Measurements from ENCODE around the gene RSPH9. TPM values are rescaled to one million over a fixed set of nuclear protein-coding genes. Genes with fewer than 3 reads are reported as not detected.
A peak's percentile ranks its signal among the peaks of the same experiment; 100 is the strongest.
"Not testable (repeated sequence)": the region's sequence is repeated elsewhere in the genome, so short reads cannot be mapped to it uniquely, and the experiment has no call there.

Gene RSPH9
- total RNA-seq, 8 experiments from 2014 or later, result 1.1 to 9.7 (median 4.6) TPM

DNA sequence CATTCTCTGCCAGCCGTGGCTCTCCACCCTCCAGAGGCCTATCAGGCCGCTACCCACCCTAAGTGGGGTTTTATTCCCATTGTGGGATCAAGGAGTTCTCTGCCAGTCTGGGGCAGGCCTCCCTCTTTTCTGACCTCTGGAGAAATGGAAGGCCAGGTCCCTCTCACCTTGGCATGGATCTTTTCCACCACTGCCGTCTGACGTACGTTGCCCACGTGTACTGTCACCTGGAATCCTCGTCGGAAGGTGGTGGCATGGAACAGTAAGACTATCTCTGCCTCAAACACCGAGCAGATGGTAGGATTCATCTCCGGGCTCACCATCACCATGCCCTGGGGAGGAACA, 23.0 kb upstream of the RSPH9 start:
- Histone ChIP-seq H3K4me3 (no peak overlapping the region), H3K4me1 (replicated peaks in 1 of 2) (peaks cover 4% of the 10 kb centered on the region in 2 donors), H3K27ac (no peak overlapping the region)
- 87 to 98% (median 93%) methylated on average over 2 to 8 of the region's 10 CpGs; no CpG with 5 or more reads in 5 of the 10 experiments for WGBS, 10 experiments
- ATAC-seq (replicated peaks in 6 of 8), result peak in 1 of 8 experiments; percentile 4
- in situ Hi-C loops (cut with MboI; ENCODE audit: low pct_unique_long_range_greater_than_20kb in 2 of 9, low sequenced_read_pairs in 9 of 9, unreplicated experiment in 9 of 9), result no loop called here

DNA sequence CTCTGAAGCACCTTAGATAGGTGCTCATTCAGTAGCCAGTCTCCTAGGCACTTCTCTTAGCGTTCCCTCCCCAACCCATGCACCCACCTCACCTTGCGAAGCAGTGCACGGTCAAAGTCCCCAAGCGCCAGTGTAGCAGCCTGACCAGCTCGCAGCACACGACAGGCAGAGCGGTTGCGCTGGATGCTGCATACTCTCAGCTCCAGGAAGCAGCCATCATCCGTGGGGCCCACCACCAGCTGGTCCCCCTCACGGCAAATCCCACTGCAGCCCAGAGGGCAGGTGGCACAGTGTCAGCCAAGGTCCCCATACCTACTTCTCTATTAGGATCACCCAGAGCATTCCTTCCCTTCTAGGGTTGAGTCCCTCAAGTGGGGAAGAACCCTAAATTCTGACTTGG, 22.3 kb upstream of the RSPH9 start:
- H3K4me3 ChIP-seq, result no peak overlapping the region
- 87 to 100% (median 98%) methylated on average over 1 to 10 of the region's 10 CpGs; no CpG with 5 or more reads in 4 of the 10 experiments for WGBS, 10 experiments
- in situ Hi-C loops (cut with MboI; ENCODE audit: low pct_unique_long_range_greater_than_20kb in 2 of 9, low sequenced_read_pairs in 9 of 9, unreplicated experiment in 9 of 9), result no loop called here
- H3K27ac ChIP-seq, result no peak overlapping the region
- no peak for ATAC-seq (replicated peaks in 6 of 8)
- H3K4me1 ChIP-seq (replicated peaks in 1 of 2), result peaks cover 8 to 12% of the 10 kb centered on the region in 2 donors

DNA sequence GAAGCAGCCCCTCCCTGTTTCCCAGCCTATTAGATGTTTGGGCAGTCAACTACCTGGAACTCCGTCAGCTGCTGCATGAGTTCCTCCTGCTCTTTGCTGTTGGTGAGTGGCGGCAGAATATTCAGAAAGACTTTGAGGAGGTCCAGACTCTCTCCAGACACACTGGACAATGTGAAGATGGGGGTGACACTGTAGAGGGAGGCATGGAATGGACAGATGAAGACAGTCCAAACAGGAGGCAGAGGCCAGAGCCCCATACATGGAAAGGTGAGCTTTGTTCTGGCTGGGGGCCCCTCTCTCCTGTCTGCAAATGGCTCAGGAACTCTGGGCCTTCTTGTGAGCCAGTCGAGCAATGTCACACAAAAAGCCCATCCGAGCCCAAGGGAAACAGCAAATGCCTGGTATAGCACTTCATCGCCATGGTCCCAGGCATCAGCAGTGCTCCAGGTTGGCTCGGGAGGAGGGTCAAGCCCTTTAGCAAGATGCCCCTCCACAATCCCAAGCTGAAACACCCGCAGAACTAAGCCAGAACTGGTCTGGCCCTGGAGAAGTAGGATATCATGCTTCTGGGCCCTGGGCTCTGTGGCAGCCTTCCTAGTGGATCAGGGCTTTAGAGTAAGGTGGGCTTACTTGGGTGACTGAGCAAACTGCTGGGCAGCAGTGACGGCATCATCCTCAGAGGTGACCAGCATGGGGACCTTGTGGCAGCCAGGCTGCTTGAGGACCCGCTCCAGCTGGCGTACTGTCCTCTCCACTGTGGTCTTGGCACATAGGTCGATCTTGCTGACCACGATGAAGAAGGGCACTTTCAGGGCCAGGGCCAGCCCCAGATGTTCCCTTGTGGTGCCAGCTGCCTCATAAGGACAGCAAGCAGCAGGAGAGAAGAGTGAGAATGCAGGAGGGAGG, 20.7 kb upstream of the RSPH9 start:
- Histone ChIP-seq H3K27ac (no peak overlapping the region), H3K4me3 (no peak overlapping the region), H3K4me1 (replicated peaks in 1 of 2) (peaks cover 16 to 18% of the 10 kb centered on the region in 2 donors)
- 95 to 100% (median 100%) methylated on average over 1 to 4 of the region's 12 CpGs; no CpG with 5 or more reads in 5 of the 10 experiments for WGBS, 10 experiments
- in situ Hi-C loops (cut with MboI; ENCODE audit: low pct_unique_long_range_greater_than_20kb in 2 of 9, low sequenced_read_pairs in 9 of 9, unreplicated experiment in 9 of 9), result no loop called here
- ATAC-seq (replicated peaks in 6 of 8), result no peak

DNA sequence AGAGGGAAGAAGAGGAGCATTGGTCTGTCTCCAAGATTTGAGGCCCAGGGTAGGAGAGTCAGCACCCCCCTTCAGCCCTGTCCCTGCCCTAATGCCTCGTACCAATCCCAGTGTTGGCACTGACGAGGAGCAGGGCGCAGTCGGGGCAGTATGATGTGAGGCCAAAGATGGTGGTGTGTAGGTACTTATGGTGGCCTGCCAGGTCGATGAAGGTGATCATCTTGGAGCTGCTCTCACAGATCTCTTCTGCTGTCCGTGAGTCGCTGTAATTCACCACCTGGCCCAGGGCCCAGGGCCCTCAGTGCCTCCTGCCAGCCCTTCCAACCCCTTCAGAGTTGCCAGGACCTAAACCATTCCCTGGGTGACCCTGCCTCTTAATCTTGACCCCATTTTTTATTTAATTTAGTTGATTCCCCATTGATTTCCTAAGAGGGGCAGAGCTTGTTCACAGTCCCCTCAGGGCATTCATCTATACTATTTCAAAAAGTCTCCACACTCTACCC, 20.0 kb upstream of the RSPH9 start:
- 88 to 100% (median 100%) methylated on average over 2 to 3 of the region's 7 CpGs; no CpG with 5 or more reads in 5 of the 10 experiments for WGBS, 10 experiments
- Histone ChIP-seq H3K4me3 (no peak overlapping the region), H3K4me1 (replicated peaks in 1 of 2) (peaks cover 16 to 18% of the 10 kb centered on the region in 2 donors), H3K27ac (no peak overlapping the region)
- ATAC-seq (replicated peaks in 6 of 8), result no peak
- in situ Hi-C loops (cut with MboI; ENCODE audit: low pct_unique_long_range_greater_than_20kb in 2 of 9, low sequenced_read_pairs in 9 of 9, unreplicated experiment in 9 of 9), result no loop called here

GRCh38 chr6:43625393-43625992, 19.3 kb upstream of the RSPH9 start:
- H3K27ac ChIP-seq, result no peak overlapping the region
- no peak overlapping the region for H3K4me3 ChIP-seq
- peaks cover 21 to 22% of the 10 kb centered on the region in 2 donors for H3K4me1 ChIP-seq (replicated peaks in 1 of 2)
- no peak for ATAC-seq (replicated peaks in 6 of 8)
- WGBS, 10 experiments, result 83 to 100% (median 97%) methylated on average over 1 to 10 of the region's 16 CpGs; no CpG with 5 or more reads in 2 of the 10 experiments
- in situ Hi-C loops (cut with MboI; ENCODE audit: low pct_unique_long_range_greater_than_20kb in 2 of 9, low sequenced_read_pairs in 9 of 9, unreplicated experiment in 9 of 9), result no loop called here

- H3K4me3 ChIP-seq, result peak overlapping the region in 4 of 5 donors; percentile 1 to 87 (median 82)
- ATAC-seq (replicated peaks in 6 of 8), result peak in 7 of 8 experiments; percentile 2 to 52 (median 31)
- H3K4me1 ChIP-seq (replicated peaks in 1 of 2), result peaks cover 21 to 23% of the 10 kb centered on the region in 2 donors
- H3K27ac ChIP-seq, result peak overlapping the region; percentile 89 to 93
- in situ Hi-C loops (cut with MboI; ENCODE audit: low pct_unique_long_range_greater_than_20kb in 2 of 9, low sequenced_read_pairs in 9 of 9, unreplicated experiment in 9 of 9), result no loop called here
- WGBS, 10 experiments, result 13 to 100% (median 74%) methylated on average over 1 to 5 of the region's 5 CpGs
Observed at GRCh38 chr6:43627008-43627825, 17.6 kb upstream of the RSPH9 start.

GRCh38 chr6:43628393-43629103, 16.3 kb upstream of the RSPH9 start:
- 0 to 42% (median 11%) methylated on average over 1 to 13 of the region's 25 CpGs; no CpG with 5 or more reads in 4 of the 10 experiments for WGBS, 10 experiments
- in situ Hi-C loops (cut with MboI; ENCODE audit: low pct_unique_long_range_greater_than_20kb in 2 of 9, low sequenced_read_pairs in 9 of 9, unreplicated experiment in 9 of 9), result no loop called here
- Histone ChIP-seq H3K4me3 (peak overlapping the region; percentile 77 to 97 (median 87)), H3K27ac (peak overlapping the region; percentile 89 to 93), H3K4me1 (replicated peaks in 1 of 2) (peaks cover 21 to 23% of the 10 kb centered on the region in 2 donors)
- peak; percentile 1 to 36 (median 25) for ATAC-seq (replicated peaks in 6 of 8)

GRCh38 chr6:43629104-43629504, 15.7 kb upstream of the RSPH9 start, which contains the start of gene GTPBP2:
TSS of gene GTPBP2 (minus strand) at chr6:43629264. CDS start at chr6:43629162, 102 bp downstream.
- peak; percentile 69 to 89 (median 84) for ATAC-seq (replicated peaks in 6 of 8)
- in situ Hi-C loops (cut with MboI; ENCODE audit: low pct_unique_long_range_greater_than_20kb in 2 of 9, low sequenced_read_pairs in 9 of 9, unreplicated experiment in 9 of 9), result no loop called here
- H3K4me1 ChIP-seq (replicated peaks in 1 of 2), result peaks cover 21 to 23% of the 10 kb centered on the region in 2 donors
- H3K27ac ChIP-seq, result peak within 1 kb of the TSS; percentile 90 to 93
- no CpG with 5 or more reads among the region's 46 CpGs for WGBS, 10 experiments
- H3K4me3 ChIP-seq, result peak within 1 kb of the TSS; percentile 77 to 97 (median 87)

GRCh38 chr6:43629505-43630300, 15.1 kb upstream of the RSPH9 start:
- H3K27ac ChIP-seq, result peak overlapping the region; percentile 90 to 91
- H3K4me3 ChIP-seq, result peak overlapping the region; percentile 77 to 97 (median 87)
- peak; percentile 56 to 83 (median 66) for ATAC-seq (replicated peaks in 6 of 8)
- H3K4me1 ChIP-seq (replicated peaks in 1 of 2), result peaks cover 21 to 23% of the 10 kb centered on the region in 2 donors
- in situ Hi-C loops (cut with MboI; ENCODE audit: low pct_unique_long_range_greater_than_20kb in 2 of 9, low sequenced_read_pairs in 9 of 9, unreplicated experiment in 9 of 9), result no loop called here
- WGBS, 10 experiments, result 0 to 10% (median 0%) methylated on average over 2 to 22 of the region's 41 CpGs; no CpG with 5 or more reads in 3 of the 10 experiments

DNA sequence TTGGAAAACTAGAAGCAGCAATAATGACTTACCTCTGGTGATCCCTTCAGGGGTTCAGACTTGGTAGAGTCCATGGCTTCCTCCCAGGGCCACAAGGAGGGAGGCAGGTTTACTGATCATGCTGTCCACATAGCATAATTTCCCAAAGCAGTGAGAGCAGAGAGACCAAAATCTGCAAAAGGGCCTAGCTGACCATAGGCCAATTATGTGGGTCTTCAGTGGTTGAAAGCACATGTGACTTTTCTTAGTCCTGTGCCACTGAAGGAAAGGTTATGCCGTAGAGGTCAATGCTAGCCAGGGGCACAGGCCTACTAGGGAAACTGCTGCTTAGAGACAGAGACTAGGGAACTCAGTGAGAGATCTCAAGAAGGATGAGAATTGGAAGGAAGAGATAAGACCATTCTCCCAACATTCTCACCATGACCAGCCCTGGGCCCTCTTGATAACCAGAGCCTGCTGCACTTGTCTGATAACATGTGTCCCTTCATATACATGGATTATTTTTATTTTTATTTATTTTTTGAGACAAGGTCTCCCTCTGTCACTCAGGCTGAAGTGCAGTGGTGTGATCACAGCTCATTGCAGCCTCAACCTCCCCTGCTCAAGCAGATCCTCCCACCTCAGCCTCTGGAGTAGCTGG, 13.7 kb upstream of the RSPH9 start:
- in situ Hi-C loops (cut with MboI; ENCODE audit: low pct_unique_long_range_greater_than_20kb in 2 of 9, low sequenced_read_pairs in 9 of 9, unreplicated experiment in 9 of 9), result no loop called here
- 50 to 100% (median 86%) methylated on average over 1 of the region's 1 CpG; no CpG with 5 or more reads in 5 of the 10 experiments for WGBS, 10 experiments
- H3K4me3 ChIP-seq, result no peak overlapping the region
- ATAC-seq (replicated peaks in 6 of 8), result no peak
- H3K27ac ChIP-seq, result no peak overlapping the region
- peaks cover 23 to 26% of the 10 kb centered on the region in 2 donors for H3K4me1 ChIP-seq (replicated peaks in 1 of 2)

GRCh38 chr6:43633002-43633401, 11.8 kb upstream of the RSPH9 start:
- H3K4me3 ChIP-seq; H3K27ac ChIP-seq; ATAC-seq (replicated peaks in 6 of 8); in situ Hi-C loops (cut with MboI; ENCODE audit: low pct_unique_long_range_greater_than_20kb in 2 of 9, low sequenced_read_pairs in 9 of 9, unreplicated experiment in 9 of 9): not testable (repeated sequence)
- H3K4me1 ChIP-seq (replicated peaks in 1 of 2), result peaks cover 25 to 26% of the 10 kb centered on the region in 2 donors
- WGBS, 10 experiments, result 80 to 100% (median 93%) methylated on average over 1 to 6 of the region's 7 CpGs; no CpG with 5 or more reads in 4 of the 10 experiments
